HG02943 (cell line): ENCODE measurements around the gene CD300H.

ENCODE experiments used
- ATAC-seq: cut with Tn5 transposase; IDR thresholded peaks from one replicate; pipeline ENCODE4 v1.9.1; 2021; ENCODE audit warnings: mild to moderate bottlenecking, low read depth, moderate library complexity; ENCODE audit not compliant: unreplicated experiment

CD300H gene

DNA sequence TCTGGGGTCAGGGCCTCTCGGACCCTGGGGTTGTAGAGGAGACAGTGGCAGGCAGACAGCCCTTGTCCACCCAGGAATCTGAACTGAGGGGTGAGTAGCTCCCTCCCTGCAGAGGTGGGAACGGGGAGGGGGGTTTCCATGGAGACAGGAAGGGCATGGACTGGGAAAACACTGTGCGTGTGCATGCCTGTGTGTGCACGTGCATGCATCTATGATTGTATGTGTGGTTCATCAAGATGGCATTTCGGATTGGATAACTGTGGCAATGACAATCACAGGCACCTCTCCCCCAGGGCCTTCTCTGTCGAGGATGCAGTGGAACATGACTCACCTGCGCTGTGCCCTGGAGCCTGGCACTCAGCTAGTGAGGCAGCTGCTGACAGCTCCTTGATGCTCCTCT, 15.3 kb downstream of the CD300H start:
- ATAC-seq, result no peak

DNA sequence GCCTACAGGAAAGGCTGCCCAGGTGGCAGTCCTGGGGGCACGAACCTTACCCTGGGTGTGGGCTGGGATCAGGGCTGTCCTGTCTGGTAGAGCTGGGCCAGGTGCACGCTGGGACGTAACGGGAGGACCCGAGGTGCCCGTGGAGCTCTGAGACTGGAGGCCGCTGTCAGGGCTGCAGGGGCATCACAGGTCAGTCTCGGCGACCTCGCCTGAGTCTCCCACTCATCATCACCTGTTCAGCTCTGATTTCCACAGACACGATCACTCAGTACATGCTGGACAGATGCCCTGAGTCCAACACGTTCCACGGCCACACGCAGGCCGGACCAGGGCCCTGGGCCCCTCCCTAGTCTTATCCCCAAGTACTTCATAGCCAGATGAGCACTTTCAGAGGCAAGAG, 16.7 kb downstream of the CD300H start:
- ATAC-seq, result no peak

DNA sequence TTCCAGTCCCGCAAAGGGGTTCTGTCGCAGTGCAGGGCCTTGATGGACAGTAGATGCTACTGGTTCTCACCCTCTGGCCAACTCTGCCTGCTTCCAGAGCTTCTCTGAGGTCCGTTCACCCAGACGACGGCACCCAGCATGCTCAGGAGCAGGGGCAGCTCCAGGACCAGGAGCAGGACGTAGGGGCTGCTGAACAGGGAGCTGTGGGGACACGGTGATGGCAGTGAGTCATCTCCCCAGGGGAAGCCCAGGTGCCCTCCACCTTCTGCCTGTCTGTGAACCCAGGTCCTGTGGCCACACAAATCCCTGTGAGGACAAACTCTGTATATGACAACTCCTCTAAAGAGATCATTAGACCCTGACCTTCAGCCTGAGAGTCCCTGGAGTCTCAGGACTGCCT, 18.0 kb downstream of the CD300H start:
- ATAC-seq, result no peak

DNA sequence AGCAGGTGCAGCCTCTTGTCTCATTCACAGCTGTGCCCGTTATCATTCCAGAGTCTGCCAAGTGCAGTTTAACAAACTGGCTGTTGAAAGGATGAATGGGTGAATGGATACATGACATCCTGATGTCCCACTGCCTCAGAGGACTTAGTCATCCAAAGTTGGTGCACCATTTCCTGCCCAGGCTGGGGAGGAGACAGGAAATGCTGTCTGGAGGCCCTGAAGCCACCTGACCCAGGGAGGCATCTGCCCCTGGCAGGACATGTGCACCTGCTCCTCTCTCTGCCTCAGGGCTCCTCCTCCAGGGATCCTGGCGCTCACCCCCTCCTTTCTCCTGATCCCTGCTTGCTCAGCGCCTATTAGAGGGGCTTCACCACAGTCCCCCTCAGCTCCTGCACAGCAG, 19.6 kb downstream of the CD300H start:
- ATAC-seq, result no peak

DNA sequence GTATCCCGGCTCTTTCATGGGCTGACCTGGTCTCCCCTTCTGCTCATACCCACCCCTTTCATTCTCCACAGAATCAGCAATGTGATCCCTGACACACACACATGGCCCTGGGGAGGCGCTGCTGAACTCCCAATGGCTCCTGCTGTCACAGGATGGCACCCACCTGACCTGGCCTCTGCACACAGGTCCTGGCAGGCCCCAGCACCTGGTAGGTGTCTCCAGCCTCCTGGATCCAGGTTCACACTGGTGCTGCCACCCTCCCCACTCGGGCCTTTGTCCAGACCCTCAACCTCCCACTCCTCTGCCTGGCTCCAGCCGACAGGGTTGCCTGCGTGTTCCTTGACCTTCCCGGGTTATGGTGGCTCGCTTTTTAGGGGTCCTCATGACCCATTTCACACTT, 20.0 kb downstream of the CD300H start:
- ATAC-seq, result no peak

DNA sequence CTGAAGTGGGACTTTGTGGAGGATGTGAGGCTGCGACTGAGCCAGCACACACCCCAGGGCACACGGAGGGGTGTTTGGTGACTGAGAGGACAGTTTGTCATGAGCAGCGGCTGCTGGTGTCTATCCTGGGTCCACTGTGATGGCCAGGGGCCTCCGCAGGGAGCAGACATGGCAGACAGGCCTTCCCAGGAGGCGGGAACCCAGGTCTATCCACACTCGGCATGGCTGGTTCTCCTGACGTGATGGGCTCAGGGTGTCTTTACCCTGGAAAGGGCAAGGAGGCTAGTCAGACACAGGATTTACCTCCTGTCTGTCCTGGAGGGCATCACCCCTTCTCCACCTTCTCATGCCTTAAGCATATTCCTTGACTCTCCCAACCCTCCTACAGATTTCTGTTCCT, 20.7 kb downstream of the CD300H start:
- ATAC-seq, result no peak

DNA sequence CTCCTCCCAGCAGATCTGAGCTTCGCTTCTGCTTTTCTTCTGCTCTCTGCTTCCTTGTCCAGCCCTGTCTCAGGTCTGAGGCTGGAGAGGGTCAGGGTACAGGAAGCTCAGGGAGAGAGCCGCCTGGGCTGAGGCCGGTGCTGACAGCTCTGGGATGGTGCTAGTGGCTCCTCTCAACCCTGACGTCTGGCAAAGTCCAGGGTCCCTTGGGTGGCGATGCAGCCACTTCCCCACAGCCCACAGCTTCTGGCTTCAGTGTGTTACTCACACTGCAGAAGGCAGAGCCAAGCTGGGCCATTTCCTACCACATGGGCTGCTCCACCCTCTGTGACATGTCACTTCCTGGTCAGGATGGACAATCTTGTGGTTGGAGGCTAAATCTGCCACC, 21.5 kb downstream of the CD300H start, which contains the start of gene CD300C:
Gene CD300C (minus strand): TSS at position 273 of the 388 bp plus-strand sequence. CDS start 333 bp downstream, outside the sequence.
- no peak for ATAC-seq

DNA sequence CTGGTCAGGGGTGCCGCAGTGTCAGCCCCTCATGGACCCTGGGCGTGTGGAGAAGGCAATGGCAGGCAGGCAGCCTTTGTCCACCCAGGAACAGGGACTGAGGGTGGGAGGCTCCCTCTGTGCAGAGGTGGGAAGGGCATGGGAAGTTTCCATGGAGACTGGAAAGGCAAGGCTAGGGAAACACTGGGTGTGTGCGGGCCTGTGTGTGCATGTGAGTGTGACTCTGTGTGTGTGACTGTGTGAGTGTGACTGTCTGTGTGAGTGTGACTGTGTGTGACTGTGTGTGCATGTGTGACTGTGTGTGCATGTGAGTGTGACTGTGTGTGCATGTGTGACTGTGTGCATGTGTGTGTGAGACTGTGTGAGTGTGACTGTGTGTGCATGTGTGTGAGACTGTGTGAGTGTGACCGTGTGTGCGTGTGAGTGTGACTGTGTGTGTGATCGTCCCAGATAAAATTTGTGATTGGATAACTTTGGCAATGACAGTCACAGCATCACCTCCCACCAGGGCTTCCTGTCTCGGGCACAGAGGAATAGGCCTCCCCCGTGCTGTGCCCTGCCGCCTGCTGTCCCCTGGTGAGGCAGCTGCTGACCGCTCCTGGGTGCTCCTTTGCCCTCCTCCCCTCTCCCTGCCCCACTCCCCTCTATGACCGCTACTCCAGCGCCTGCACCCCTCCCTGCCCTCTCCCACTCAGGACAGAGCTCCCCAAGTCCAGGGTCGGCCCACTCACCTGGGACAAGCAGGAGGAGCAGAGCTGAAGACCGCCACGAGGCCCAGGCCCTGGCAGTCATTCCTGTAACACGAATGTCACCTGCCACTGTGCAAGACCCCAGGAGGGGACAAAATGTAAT, 22.1 kb downstream of the CD300H start:
- ATAC-seq, result no peak

DNA sequence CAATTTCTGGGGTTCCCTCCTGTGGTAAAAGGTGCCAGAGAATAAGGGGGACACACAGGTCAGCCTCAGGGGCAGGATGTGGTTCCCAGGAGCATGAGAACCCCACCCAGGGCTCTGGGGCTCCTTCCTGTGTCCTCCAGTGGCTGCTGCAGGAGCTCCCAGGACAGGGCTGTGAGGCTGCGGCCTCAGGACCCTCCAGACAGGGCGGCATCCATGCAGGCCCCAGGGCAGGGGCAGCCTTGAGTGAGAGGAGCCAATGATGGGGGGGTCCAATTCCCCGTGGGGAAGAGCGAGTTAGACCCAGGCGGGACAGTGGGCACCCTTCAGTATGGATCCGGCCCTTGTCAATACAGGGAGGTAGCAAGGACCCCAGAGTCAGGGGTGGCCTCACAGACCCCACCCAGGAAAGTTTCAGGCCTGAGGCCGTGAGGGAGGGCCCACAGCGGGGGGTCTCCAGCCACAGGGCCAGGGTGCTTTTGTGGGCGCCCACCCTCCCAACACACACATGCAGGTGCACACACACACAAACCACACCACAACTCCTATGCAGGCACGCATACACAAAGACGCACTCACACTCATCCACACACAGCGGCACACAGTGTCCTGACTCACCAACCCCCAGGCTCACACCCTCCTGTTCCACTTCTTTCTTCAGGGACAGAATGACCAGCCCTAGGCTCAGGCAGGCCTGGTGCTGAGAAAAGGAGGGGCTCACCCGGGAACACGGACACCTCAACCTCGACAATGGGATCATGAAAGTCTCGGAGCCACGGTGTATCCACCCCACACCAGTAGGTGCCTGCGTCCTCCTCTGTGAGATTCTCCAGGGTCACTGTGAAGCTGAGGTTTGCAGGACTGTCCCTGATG, 23.2 kb downstream of the CD300H start:
- ATAC-seq, result no peak

DNA sequence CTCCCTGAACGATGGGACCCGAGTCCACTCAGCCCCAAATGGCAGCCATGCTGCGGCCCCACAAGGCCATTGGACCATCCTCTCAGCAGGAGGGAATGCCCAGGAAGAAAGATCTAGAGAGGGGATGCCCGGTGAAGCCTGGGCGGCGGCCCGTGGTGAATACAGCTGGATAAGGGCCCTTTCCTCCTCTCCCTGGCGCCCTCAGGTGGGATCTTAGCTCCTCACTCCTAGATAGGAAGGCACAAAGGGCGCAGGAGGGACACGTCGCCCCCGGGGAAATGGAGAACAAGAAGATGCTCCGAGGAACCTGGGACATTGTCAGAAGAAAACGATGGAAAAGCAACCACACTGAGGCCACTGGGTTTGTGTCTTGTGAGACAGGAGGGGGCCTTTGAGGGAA, 23.9 kb downstream of the CD300H start:
- no peak for ATAC-seq

DNA sequence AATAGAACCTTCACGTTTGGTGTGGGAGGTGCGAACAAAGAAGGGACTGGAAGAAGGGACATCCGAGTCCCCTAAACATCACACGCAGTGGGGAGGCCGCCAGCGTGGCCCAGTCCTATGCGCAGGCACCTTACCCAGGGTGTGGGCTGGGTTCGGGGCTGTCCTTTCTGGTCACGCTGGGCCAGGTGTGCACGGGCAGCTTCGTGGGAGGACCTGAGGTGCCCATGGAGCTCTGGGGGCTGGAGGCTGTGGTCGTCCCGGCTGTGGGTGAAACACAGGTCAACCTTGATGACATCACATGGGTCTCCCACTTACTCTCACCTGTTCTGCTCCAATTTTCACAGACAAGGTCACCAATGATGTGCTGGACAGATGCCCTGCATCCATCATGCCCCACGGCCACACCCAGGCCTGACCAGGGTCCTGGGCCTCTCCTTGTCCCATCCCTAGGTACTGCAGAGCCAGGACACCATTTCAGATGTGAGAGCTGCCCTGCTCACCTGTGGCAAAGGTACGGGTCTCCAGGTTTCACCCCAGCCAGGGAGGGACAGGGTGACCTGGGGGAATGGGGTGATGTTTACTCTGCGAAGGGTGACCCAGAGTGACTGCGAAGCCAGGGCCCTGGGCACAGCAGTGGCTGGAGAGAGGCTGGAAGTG, 24.5 kb downstream of the CD300H start:
- ATAC-seq, result no peak

DNA sequence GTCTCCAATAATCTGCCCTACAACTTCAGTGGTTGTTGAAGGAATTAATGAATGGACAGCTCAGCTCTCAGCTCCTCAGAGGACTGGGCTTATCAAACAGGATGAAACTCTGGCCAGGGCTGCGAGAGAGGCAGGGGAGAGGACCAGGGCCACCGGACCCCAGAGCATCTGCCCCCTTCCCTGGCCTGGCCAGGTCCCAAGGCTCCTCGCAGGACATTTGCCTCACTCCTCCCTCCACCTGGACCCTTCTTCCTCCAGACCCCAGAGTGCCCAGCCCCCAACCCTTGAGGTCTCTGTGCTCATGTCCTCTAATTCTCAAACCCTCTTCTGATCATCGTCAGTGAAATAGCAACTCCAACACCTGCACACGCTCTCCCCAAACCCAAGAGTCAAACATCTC, 25.1 kb downstream of the CD300H start:
- ATAC-seq, result no peak

DNA sequence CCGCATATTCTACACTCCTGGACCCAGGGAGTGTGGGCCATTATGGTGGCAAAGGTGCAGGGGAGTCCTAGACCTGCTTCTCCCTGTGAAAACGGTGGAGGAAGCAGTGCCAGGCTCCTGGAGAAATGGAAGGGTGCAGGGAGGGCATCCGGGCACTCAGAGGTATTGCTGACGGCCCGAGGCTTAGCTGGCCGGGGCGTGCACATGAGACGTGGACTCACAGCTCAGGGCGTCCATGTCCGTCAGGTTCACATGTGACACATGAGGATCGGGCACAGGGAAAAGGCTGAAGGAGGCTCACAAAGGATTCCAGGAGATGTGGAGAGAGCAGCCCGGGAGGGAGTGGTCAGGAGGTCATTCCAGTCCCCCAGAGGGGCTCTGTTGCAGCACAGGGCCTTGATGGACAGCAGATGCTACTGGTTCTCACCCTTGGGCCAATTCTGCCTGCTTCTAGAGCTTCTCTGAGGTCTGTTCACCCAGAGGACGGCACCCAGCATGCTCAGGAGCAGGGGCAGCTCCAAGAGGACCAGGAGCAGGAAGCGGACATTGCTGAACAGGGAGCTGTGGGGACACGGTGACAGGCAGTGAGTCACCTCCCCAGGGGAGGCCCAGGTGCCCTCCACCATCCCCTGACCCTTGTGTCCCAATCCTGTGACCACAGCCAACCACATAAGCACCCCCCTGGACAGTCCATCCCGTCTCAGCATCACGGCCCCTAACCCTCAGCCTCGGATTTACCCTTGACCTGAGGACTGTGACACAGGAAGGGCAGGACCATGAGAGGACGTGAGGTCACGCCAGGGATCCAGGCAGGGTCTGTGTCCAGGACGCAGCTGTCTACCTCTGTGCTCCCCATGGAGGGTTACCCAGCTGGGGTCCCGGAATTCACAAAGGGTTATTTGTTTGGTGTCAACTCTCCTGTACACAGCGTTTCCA, 25.9 kb downstream of the CD300H start:
- no peak for ATAC-seq

DNA sequence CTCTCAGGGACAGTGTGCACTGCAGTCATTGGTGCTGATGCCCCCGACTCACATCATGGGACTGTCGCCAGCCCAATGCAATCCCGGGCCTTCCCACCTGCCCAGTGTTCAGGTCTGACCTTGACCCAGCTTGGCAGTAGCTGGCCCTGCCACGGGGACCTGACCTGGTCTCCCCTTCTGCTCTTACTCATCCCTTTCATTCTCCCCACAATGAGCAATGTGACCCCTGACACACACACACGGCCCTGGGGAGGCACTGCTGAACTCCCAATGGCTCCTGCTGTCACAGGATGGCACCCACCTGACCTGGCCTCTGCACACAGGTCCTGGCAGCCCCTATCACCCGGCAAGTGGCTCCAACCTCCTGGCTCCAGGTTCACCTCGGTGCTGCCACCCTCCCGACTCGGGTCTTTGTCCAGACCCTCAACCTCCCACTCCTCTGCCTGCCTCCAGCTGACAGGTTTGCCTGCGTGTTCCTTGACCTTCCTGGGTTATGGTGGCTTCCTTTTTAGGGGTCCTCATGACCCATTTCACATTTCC, 28.0 kb downstream of the CD300H start:
- ATAC-seq, result no peak

DNA sequence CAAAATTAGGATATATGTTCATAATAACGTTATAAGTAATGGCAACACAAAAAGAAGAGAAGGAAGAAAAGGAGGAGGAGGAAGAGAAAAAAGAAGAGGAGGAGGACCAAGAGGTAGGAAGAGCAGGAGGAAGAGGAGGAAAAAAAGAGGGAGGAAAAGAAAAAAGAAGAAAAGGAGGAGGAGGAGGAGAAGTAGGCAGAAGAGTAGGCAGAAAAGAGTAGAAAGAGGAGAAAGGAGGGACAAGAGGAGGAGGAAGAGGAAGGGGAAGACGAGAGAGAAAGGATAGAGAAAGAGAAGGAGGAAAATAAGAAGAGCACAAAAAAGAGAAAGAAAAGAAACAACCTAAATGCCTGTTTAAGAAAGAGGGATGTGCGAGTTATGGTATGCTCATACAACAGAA, 30.4 kb downstream of the CD300H start:
- ATAC-seq, result no peak

DNA sequence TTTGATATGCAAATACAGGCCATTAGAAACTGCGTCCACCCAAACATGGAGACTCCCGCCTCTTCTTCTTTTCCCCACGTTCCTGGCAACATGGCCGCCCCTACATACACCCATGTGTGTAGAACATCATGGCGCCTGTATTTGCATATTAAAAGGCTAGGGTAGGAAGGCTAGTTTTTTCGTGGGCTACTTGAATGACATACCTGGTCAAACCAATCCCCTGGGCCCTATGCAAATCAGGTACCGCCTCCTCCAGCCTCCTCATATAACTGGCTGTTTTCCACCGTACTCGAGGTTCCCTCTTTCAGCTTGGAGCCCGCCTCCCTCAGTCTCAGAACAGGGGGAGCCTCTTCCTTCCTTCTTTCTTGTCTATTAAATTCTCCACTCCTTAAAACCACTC, 35.2 kb downstream of the CD300H start:
- ATAC-seq, result no peak

DNA sequence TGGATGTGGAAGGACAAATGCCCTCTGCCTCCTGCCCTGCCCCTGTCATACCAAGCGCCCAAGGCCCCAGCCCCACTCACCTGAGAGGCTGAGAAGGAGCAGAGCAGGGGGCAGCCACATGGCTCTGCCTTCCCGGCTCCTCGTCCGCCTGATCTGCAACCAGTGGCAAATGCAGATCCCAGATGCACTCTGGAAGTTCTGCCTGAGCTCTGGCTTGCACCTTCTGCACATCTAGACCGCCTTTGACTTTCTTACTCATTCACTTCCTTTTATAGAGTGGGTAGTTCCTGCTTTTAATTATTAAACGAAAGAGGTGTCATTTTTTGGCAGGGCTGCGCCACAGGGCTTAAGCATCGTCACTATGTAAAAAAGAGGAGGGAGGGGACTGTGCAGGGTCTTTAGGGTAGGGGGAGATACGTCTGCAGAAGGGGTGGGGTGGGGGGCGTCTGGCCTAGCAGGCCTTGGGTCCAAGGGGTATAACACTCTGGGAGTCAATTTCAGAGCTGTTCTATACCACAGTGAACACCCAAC, 36.0 kb downstream of the CD300H start, which contains the start of gene CD300LB:
Gene CD300LB (minus strand): TSS at position 245 of the 531 bp plus-strand sequence. CDS start 125 bp downstream, at position 120.
- ATAC-seq, result no peak

DNA sequence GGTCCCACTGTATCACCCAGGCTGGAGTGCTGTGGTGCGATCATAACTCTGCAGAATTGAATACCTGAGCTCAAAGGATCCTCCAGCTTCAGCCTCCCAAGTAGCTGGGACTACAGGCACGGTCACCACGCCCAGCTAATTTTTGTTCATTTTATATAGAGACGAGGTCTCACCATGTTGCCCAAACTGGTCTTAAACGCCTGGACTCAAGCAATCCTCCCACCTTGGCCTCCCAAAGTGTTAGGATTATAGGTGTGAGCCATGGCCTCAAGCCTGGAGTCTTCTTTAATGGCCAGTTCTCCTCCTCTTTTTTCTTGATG, 36.5 kb downstream of the CD300H start:
- ATAC-seq, result no peak

DNA sequence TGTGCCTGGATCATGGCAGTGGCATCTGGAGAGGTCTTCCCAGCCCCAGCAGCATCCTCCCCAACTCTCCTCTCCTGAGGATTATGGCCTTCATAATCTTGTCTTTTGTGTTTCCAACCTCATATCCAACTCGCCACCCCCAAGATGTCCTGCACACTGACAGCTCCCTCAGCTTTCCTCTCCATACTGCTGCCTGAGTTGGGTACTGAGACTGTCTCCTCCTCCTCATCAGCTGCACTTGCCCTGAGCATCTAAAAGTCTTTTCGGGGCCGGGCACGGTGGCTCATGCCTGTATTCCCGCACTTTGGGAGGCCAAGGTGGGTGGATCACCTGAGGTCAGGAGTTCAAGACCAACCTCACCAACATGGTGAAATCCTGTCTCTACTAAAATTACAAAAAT, 38.1 kb downstream of the CD300H start:
- no peak for ATAC-seq
